ENCODE measurements around the gene DDX21.
A peak's percentile ranks its signal among the peaks of the same experiment; 100 is the strongest.

Gene DDX21

GRCh38 chr10:68988530-68989316, 32.8 kb downstream of the DDX21 start, which contains the start of gene KIFBP:
Gene KIFBP (plus strand): TSS chr10:68988803. CDS start chr10:68988833, 30 bp downstream.
- peak; percentile 87 to 88 for DNase-seq

GRCh38 chr10:68989317-68989990, 33.5 kb downstream of the DDX21 start:
- no peak for DNase-seq

GRCh38 chr10:68992636-68993440, 36.9 kb downstream of the DDX21 start:
- DNase-seq: no peak

GRCh38 chr10:68997211-68997610, 41.2 kb downstream of the DDX21 start:
- DNase-seq: no peak

- DNase-seq: peak in 1 of 2 donors; percentile 71
Observed at GRCh38 chr10:69004821-69005220, 48.9 kb downstream of the DDX21 start.

GRCh38 chr10:69005704-69006485, 49.9 kb downstream of the DDX21 start:
- no peak for DNase-seq

- no peak for DNase-seq
Observed at GRCh38 chr10:69007260-69007659, 51.3 kb downstream of the DDX21 start.

GRCh38 chr10:69009360-69009759, 53.4 kb downstream of the DDX21 start:
- DNase-seq: no peak

- DNase-seq: no peak
Observed at GRCh38 chr10:69010151-69010640, 54.2 kb downstream of the DDX21 start.

GRCh38 chr10:69012778-69013177, 56.8 kb downstream of the DDX21 start:
- peak in 1 of 2 donors; percentile 8 for DNase-seq

GRCh38 chr10:69014171-69014570, 58.2 kb downstream of the DDX21 start:
- no peak for DNase-seq

GRCh38 chr10:69018613-69019012, 62.6 kb downstream of the DDX21 start:
- no peak for DNase-seq

- no peak for DNase-seq
Observed at GRCh38 chr10:69022611-69023010, 66.6 kb downstream of the DDX21 start.

- no peak for DNase-seq
Observed at GRCh38 chr10:69025370-69025896, 69.5 kb downstream of the DDX21 start.

- DNase-seq: no peak
Observed at GRCh38 chr10:69033256-69033655, 77.3 kb downstream of the DDX21 start.

Data from CD4-positive, alpha-beta T cell treated with Interleukin-1 beta for 1 hour (primary cell).